Keratinocyte (primary cell): Measurements from ENCODE around the gene ARL17A.
"Not testable (repeated sequence)": the region's sequence is repeated elsewhere in the genome, so short reads cannot be mapped to it uniquely, and the experiment has no call there.

Experiments used
- CTCF ChIP-seq, 3 experiments: IDR thresholded peaks in 1 of 3; conservative IDR thresholded peaks in 1 of 3; optimal IDR thresholded peaks in 1 of 3; 2 replicates in 2 of 3; 3 replicates in 1 of 3; pipeline versions ENCODE3 to v1.5.1; 2011; ENCODE audit warnings: low read length in 3 of 3, mild to moderate bottlenecking in 3 of 3, moderate library complexity in 2 of 3, control low read depth in 1 of 3, inconsistent platforms in 1 of 3; ENCODE audit not compliant: insufficient read depth in 2 of 3; ENCODE audit errors: extremely low read depth in 1 of 3
- EZH2 ChIP-seq: IDR thresholded peaks from one replicate; pipeline ENCODE4 v1.6.1; 2012; ENCODE audit warnings: inconsistent platforms, mild to moderate bottlenecking, low read length, moderate library complexity

GRCh38 chr17:46481310-46481709 lies 98.2 kb downstream of the ARL17A start:
- not testable (repeated sequence) for TF ChIP-seq CTCF (optimal IDR thresholded peaks at IDR 0.05 in 1 of 3, IDR thresholded peaks at IDR 0.05 in 1 of 3, conservative IDR thresholded peaks at IDR 0.05 in 1 of 3; ENCODE audit: extremely low read depth in 1 of 3, insufficient read depth in 2 of 3, low read length in 3 of 3); EZH2
